ENCODE measurements around the gene RMND5A.

The RMND5A gene

DNA sequence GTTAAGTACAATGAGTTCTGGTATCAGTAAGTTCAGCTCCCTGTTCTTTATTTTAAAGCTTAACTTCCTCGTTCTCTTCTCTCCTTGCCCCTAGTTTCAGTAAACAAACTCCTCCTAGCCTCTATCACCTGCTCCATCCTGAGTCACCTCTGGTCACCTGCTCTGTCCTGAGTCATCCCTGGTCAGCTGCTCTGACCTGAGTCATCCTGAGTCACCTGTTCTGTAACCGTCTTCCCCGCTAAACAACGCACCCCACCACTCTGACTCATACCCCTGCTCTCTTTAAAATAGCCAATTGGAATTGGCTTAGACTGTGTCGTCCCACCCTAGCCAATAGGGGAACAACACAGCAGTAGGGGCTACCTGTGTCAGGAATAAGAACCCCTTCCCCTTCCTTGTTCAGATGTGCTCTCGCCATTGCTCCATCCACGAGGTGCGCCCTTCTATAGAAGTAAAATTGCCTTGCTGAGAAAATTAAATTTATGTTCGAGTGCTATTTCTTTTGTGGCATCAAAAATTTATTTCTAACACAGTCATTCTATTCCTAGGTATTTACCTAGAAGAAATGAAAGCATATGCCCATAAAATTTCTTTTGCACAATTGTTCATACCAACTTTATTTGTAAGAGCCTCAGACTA is 24.9 kb upstream of the RMND5A start:
- POLR2A ChIA-PET, result no interaction called here
- CTCF ChIA-PET, result no interaction called here
- TF ChIP-seq, protein P1, sequence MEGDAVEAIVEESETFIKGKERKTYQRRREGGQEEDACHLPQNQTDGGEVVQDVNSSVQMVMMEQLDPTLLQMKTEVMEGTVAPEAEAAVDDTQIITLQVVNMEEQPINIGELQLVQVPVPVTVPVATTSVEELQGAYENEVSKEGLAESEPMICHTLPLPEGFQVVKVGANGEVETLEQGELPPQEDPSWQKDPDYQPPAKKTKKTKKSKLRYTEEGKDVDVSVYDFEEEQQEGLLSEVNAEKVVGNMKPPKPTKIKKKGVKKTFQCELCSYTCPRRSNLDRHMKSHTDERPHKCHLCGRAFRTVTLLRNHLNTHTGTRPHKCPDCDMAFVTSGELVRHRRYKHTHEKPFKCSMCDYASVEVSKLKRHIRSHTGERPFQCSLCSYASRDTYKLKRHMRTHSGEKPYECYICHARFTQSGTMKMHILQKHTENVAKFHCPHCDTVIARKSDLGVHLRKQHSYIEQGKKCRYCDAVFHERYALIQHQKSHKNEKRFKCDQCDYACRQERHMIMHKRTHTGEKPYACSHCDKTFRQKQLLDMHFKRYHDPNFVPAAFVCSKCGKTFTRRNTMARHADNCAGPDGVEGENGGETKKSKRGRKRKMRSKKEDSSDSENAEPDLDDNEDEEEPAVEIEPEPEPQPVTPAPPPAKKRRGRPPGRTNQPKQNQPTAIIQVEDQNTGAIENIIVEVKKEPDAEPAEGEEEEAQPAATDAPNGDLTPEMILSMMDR (IDR thresholded peaks at IDR 0.05; ENCODE audit: control extremely low read depth, extremely low read depth, low read depth, missing control alignments), result no peak
- DNase-seq (ENCODE audit: extremely low spot score), result no peak

DNA sequence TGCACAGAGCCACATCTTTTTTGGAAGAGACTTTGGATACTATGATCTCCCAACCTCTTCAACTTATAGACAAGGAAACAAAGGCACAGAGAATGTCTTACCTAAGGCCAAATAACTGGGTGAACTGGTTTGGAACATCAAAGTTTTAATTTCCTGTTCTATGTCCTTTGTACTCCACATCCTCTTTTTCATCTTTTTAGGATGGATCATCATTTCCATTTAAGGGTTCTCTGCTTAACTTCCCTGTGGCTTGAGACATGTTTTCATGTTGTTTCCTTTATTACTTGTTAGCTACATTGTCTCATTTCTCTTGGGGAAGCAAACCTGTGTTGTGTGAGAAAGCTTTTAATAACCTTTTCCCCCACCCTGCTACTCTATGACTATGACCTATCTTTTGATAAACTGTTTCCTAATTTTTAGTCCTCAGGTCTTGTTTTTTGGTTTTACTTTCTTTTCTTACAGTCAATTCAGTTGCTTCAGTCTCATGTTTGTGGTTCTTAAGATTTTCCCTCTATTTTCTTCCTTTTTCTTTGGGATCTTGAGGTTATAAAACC is 22.5 kb upstream of the RMND5A start:
- TF ChIP-seq, protein P1 (IDR thresholded peaks at IDR 0.05; ENCODE audit: control extremely low read depth, extremely low read depth, low read depth, missing control alignments), result no peak
- ChIA-PET POLR2A (no interaction called here), CTCF (interaction anchor here (1.5 to 1.6 kb wide), 2 partner anchors 9 to 18 kb away, joined by 3 to 4 read pairs; no protein-coding TSS in a partner anchor)
- DNase-seq (ENCODE audit: extremely low spot score), result no peak

- CTCF ChIA-PET, result no interaction called here
- TF ChIP-seq, protein P1 (IDR thresholded peaks at IDR 0.05; ENCODE audit: control extremely low read depth, extremely low read depth, low read depth, missing control alignments), result no peak
- no peak for DNase-seq (ENCODE audit: extremely low spot score)
- POLR2A ChIA-PET, result no interaction called here
Measured at GRCh38 chr2:86700690-86701089, 19.4 kb upstream of the RMND5A start.

DNA sequence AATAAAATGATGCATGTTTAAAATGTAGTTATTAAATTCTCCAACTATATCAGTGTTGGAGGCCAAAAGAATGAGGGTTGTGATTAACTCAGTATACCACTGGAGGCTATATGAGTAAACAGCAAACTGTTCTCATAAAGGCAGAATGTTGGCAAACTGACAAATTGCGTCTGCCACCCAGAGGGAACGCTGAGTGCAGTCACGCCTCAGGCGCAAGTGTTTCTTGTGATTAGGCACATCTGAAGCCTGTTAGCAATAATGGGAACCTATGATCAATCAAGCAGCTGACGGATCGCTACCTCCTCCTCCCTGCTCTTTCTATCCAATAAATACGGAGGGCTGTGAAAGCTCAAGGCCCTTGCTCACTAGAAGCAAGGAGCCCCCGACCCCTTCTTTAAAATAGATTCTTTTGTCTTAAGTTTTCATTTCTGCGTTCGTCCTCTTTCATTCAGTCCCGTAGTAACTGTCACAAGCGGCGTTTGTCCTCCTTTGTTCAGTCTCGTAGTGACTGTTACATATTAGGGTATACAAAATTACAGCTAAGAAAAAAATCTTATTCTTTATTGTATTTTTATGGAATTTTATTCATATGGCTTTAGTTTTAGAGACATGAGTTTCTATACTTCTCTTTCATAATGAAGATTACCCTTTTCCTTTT is 16.3 kb upstream of the RMND5A start:
- no peak for DNase-seq (ENCODE audit: extremely low spot score)
- TF ChIP-seq, protein P1 (IDR thresholded peaks at IDR 0.05; ENCODE audit: control extremely low read depth, extremely low read depth, low read depth, missing control alignments), result no peak
- ChIA-PET CTCF (interaction anchor here (1.0 kb wide), 1 partner anchor 82 kb away, joined by 3 read pairs; no protein-coding TSS in a partner anchor), POLR2A (no interaction called here)

DNA sequence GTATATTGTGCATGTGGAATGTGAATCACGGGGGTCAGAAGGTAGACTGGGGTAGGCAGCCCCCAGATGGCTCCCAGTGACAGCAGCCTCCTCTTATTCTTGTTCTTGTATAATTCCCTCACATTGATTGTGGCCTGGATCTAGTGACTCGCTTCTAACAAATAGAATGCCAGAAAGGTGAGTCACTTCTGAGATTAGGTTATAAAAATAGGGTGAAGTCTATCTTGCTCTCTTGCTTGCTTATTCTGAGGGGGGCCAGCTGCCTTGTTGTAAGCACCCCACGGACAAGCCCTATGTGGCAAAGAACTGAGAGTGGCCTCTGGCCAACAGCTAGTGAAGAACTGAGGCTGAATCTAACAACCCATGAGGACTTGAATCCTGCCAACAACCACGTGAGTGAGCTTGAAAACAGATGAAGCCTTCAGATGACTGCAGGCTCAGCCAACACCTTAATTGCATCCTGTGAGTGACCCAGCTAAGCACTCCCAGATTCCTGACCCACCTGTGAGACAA is 15.6 kb upstream of the RMND5A start:
- ChIA-PET CTCF (no interaction called here), POLR2A (no interaction called here)
- DNase-seq (ENCODE audit: extremely low spot score), result no peak
- TF ChIP-seq, protein P1 (IDR thresholded peaks at IDR 0.05; ENCODE audit: control extremely low read depth, extremely low read depth, low read depth, missing control alignments), result no peak

GRCh38 chr2:86706220-86706619 is 13.9 kb upstream of the RMND5A start:
- TF ChIP-seq, protein P1 (IDR thresholded peaks at IDR 0.05; ENCODE audit: control extremely low read depth, extremely low read depth, low read depth, missing control alignments), result no peak
- ChIA-PET CTCF (interaction anchor here (1.7 kb wide), 1 partner anchor 9 kb away, joined by 4 read pairs; no protein-coding TSS in a partner anchor), POLR2A (no interaction called here)
- no peak for DNase-seq (ENCODE audit: extremely low spot score)

All from GM10248 (cell line).